SH-SY5Y (cell line): Measurements from ENCODE around the gene ADAMTSL4.

Experiments
- GATA2 ChIP-seq: IDR thresholded peaks from 2 replicates; pipeline ENCODE4 v1.6.1; 2011; ENCODE audit warnings: mild to moderate bottlenecking, low read depth, low read length
- GATA3 ChIP-seq: IDR thresholded peaks from 2 replicates; pipeline ENCODE4 v1.6.1; 2011; ENCODE audit warnings: low read depth, mild to moderate bottlenecking, low read length, moderate library complexity

DNA sequence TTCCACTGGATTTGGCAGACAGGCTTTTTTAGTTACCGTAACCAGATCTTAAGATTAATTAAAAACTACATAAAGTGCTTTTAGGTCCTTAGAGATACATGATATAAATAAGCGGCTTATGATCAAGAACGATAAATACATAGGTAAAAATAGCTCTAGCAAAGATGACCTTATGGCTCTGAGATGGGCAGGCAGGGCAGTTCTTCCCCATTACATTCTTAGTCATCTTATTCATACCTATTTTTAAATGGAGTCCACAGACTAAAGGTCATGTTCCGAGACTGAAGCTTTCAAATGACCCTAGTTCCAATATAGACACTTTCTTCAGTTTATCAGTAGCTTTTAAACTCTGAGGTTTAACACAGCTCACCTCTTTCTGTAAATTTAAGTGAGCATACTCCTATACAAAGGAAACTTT lies 25.9 kb downstream of the ADAMTSL4 start:
- TF ChIP-seq GATA3 (no peak), GATA2 (no peak)
